ENCODE measurements around the gene FAM180A.

Gene FAM180A

DNA sequence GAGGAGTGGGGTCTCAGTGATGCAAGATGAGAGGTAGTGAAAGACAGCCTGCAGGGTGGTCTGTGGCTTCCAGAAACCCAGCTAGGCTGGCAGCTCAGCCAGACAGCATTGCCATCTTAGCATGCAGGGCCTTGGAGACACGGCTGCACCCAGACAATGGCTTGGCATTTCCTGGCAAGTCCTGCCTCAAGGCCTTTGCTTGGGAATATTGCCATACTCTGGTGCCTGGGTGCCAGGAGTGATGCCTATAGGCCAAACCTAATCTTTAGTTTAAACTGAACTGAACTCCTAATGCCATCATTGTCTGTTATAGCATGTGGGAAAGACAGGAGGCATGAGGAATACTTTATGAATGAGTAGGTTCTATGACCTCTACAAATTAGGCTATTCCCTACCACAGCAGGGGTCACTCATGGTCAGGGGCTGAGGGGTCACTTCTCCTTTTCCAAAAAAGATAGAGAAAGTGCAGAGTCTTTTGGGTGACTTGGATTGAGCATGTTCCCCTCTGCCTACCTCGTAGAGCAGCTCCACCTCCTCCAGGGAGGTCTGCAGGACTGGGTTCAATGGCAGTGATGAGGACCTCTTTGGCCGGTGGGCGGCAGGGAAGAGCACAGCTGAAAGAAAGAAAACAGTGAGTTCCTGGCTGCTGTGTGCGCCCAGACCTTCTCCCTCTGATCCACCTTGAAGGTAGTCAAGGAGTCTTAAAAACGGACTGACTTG lies 11.9 kb downstream of the FAM180A start:
- DNase-seq = no peak

DNA sequence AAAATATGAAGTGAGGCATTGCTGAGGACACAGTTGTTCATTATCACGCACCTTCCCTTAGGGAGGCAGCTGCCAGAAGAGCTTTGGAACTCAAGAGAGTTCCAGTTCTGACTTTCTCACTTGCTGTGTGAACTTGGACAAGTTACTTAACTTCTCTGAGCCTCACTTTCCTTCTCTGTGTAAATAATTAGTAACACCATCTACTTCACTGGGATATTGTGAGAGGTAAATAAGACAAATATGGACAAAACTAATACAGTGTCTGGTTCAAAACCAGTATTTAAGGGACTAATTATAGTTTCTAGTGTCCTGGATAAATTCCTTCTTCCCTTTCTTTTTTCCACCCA lies 14.3 kb downstream of the FAM180A start:
- no peak for DNase-seq

DNA sequence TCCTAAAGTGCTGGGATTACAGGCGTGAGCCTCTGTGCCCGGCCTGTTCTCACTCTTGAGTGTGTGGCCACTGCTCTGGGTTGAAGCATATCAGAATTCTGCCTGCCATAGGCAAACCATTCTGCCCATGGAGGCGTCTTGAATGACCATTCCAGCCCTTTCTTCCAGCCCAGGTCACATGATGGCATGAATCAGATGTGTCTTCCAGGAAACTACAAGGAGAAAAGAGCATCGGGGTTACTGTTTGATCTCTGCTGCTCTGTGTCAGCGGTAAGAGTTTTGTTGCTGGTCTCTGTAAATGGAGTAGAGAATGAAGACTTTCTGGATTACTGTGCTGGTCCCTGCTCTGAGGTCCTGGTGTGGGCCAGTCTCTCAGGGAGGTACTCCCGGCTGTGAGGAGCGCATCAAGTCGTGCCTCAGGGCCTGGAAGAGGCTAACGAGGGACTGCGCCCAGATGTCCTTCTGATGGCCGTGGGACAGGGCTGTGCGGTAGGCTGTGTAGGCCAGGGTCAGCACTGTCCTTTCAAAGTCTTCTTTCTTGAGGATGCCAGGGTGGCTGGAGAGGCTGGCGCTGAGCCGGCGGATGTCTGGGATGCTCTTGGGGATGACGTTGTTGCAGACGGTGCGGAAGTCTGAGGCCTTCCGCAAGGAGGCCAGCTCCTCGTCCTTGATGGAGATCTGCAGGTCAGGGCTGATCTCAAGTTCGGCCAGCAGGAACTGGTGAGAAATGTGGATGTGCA lies 14.8 kb downstream of the FAM180A start:
- no peak for DNase-seq

DNA sequence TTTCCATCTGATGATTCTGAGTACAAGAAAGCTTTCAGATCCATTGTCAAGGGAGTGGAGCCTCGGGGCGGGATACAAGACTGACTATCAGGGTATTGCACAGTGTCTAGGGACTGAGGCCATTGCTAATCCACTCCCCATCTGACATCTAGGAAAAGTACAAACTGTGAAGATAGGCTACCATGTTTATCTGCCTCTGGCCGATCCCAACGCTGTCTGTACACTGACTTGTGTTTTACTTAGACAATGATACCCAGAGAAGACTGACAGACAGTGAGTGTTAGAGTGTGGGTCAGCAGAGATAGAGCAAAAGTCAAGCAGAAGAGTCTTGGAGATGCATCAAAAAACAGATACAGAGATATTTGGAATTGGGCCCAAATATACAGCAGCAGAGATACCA lies 17.5 kb downstream of the FAM180A start:
- DNase-seq = no peak

DNA sequence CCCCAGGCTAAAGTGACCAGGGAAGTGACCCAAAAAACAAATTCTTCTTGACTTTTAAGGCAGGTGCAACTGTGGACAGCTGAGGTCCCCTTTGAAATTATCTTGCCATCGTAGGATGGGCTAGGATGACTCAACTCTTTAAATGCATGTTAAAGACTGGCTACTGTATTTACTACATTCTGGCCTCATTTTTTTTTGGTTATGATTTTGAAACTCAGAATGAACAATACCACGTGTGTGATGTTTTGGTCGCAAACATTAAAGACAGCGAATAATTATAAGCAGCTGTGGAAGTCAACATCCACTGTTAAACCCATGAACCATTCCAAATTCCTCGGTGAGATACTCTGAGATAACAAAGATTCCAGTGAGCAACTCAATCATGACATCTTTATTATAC lies 19.4 kb downstream of the FAM180A start:
- DNase-seq = no peak

DNA sequence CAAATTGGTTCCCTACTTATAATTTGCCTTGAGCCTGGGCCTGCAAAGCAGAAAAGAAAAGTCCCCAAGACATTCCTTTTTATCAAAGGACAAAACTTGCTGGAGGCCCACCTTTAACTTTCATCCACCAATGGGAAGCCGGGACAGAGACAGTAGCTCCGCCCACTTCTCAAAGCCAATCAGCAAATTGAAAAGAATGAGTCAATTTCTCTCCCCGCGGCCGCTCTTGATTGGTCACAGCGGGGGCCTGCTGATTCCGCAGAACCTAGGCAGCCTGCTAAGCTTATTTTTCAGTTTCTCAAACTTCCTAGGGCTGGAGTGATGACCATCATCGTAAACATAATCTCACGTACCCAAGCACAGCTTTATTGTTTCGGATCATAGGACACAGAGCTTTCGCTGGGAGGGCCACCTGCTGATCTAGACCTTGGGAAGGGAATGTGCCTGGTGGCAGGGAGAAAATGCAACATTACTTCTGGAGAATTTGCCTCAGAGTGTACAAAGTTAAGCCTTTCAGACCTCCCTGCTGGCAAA lies 20.4 kb downstream of the FAM180A start, which contains the start of gene SLC13A4:
TSS of gene SLC13A4 (minus strand) at position 51 of the 534 bp plus-strand sequence. CDS start 690 bp downstream, outside the sequence.
- no peak for DNase-seq

DNA sequence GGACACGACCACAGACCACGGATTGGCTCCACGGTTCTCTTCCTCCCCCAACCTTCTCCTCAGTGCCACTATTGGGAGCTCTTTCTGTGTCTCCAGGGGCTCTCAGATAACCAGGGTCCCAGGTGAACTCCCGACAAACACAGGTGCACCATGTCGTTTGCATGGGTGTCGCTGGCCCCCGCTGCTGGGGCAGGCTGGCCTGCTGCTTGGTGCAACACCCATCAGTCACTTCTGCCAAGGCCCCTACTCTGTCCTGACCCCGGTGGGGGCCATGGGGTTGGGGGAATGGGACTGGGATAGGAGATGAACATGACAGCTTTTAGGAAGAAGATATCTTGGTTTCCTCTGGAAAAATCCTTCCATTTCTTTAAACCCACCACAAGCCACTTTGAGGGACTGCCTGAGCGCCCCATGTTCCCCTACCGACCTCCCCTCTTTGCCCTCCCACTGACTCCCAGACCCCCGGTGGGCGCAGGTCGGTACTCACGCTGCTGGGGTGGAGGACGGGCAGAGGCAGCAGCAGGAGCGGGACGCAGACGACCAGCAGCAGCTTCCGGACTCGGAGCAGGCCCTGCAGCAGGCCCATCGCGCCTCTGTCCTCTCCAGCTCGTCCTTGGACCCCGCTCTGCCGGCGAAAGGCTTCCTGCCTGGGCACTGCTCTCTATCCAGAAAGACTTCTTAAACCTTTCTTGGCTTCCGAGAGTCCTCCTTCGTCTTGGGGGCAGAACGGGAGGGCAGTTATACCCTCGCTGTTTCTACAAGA lies 21.5 kb downstream of the FAM180A start:
- DNase-seq = no peak

DNA sequence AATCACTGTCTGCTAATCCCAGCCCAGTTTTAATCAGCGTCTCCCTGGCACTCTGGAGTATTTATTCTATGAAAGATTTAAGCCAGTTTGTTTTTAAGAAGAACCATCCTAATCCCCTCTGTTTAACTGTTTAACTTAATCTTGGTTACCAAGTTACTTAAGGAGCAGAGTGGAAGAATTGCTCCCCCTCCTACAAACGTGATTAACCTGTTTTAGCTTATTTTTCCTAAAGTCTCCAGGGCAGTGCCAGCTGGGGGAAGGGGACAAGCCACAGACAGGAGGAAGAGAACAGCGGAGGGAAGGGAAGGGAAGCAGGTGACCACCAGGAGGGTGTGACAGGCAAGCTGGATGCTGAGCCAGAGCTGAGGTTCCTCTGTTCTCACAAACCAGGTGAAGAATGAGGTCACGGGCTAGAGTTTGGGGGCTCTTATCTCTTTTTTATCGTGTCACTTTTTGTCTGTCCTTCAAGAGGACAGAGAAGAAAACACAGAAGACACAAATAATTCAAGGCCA lies 22.3 kb downstream of the FAM180A start:
- DNase-seq = no peak

DNA sequence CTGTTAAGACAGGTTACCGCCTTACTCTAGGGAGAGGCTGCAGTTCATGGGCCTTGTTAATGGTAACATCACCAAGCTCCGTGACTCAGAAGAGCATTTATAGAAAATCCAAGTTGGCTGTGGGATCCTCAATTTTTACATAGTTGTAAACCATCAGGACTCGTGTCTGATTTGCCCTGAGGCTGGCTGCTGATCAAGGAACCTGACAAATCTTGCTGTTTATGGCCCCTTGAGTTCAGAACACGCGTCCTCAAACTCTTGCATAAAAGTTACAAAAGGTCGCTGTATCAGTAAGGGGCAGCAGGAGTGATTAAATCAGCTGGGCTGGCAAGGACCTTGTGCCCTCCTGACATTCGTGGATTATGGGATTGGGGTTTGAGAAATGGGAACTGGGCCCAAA lies 25.2 kb downstream of the FAM180A start:
- no peak for DNase-seq

DNA sequence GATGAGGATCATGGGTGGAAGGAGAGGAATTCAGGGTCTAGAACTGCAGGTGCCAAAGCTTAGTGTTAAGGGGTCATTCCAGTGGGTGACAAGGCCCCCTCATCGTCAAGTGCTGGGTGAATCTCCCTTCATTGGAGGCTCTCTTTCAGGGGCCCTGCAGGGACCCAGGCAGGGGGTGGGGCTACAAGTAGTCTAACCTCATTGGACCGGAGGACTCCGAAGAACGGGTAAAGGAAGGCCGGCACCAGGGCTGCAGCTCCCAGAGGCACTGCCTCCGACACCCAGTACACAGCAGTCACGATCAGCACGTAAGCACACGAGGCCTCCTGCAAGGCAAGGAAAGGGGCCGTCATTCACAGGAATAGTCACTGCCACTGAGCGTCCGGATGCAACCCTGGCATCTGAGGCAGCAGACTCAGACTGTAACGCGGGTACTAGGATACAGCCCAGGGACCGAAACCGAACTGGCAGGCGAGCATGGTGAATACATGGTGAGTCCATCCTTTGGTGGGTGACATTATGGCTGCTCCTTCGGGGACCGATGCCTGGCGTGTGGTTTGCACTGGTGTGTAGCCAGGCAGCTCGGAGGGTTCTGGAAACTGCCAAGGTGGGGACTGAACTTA lies 27.3 kb downstream of the FAM180A start:
- no peak for DNase-seq

DNA sequence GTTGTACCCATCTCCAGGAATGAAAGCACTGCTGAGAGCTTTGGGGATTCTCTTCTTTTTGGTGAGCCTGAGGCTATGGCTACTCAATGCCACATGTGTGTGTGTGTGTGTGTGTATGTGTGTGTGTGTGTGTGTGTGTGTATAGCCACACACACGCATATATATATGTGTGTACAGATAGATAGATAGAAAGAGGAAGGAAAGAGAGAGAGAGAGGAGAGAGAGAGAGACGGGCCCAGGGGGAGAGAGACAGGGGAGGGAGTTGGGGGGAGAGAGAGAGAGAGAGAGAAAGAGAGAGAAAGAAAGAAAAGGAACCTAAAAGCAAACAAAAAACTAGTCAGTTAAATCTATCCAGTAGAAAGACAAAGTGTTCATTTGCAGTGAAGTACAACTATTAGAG lies 28.9 kb downstream of the FAM180A start:
- no peak for DNase-seq

DNA sequence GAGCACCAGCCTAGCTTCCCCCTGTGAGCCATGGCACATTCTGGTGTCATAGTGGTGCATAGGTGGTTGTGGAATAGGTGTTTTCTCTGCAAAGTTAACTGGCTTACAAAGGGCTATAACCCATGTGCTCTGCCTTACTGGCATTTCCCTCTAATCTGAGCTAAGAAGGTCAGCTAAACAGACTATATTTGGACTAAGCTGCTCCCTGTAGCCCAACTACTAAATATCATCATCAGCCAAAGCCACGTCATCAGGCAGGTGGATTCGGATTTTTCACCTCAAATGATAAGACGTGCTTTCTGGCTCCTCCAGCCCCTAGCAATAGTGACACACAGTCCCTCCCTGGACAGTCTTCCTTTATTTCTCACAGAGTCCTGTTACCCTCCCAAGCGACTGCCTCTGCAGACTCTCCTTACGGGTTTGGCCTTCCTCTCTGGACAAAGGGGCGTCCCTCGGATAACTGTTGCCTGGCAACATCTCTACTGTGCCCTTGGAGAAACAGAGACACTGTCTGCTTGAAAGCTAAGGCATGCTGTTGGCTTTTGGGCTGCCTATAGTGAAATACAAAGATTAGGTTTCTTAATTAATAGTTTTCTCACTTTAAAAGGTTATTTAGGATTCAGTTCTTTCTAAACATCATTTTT lies 29.7 kb downstream of the FAM180A start:
- DNase-seq = no peak

DNA sequence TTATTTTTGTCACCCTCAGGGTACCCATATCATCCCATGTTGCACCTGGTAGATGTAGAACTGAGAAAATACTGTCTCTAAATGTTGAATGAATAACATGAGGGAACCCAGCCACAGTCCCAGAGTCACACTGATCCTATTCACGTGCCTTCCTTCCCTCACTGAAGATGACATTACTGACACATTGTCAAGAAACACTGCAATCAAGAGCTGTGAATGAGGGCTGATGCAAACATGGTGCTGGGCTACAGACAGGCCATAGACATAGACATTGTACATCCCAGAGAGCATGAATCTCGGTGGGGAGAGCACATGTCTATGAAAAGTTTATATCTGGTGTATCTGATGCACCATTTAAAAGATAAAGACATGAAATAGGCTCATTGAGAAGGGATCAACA lies 30.4 kb downstream of the FAM180A start:
- no peak for DNase-seq

DNA sequence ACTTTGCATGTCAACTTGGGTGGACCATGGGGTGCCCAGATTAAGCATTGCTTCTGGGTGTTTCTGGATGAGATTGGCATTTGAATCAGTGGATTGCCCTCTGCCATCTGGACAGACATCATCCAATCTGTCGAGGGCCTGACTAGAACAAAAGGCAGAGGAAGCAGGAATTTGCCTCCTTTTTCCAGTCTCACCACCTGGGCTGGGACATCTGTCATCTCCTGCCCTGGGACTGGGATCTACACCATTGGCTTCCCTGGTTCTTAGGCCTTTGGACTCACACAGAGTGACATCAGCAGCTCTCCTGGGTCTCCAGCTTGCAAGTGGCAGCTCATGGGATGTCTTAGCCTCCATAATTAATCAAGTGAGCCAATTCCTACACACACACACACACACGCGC lies 30.9 kb downstream of the FAM180A start:
- no peak for DNase-seq

DNA sequence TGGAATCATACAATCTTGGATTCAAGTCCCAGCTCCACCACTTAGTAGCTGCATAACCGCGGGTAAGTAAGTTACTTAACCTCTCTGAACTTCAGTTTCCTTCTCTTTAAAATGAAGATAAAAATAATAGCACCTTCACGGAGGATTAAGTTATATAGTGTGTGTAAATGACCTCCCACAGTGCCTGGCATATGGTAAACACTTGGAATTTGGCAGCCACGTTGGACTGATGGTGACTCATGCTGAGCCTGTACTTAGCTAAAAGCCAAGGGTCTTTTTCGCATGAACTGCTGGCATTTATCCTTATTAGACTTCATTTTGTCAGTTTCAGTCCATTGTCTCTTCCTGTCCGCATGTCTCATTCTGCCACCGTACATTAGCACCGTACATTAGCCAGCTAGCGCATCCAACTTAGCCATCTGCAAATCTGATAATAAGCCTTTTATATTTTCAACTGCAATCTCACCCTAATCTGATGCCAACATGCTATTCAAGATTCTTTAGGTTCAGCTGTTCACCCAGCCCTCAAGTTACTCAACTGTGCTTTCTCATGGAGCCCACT lies 31.9 kb downstream of the FAM180A start:
- DNase-seq = no peak

DNA sequence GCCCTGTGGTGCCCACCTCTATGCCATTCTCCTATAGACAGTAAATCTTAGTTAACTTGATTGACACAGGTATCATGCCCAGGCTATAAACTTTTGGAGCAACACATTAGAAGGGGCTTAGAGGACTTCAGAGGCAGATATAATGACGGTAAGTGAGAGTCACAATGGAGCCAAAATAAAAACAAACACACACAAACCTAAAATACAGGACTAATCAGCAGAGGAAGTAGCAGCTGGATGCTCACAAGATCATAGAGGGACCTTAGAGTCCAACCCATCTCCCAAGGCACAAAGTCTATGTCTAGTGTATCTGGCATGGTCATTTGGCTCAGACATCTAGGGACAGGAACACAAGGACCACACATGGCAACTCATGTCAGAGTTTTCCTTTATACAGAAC lies 32.9 kb downstream of the FAM180A start:
- DNase-seq = no peak

DNA sequence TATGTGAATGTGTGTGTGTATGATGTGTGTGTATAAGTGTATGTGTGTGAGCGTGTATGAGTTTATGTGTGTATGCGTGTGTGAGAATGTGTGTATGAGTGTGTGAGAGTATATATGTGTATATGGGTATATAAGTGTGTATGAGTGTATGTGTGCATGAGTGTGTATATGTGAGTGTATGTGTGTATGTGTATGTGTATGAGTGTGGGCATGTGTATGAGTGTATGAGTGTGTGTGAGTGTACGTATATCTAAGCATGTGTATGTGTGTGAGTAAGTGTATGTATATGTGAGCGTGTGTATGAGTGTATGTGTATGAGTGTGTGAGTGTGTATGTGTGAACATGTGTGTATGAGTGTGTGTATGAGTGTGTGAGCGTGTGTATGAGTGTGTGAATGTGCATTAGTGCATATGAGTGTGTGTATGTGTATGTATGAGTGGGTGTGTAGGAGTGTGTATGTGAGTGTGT lies 33.5 kb downstream of the FAM180A start:
- no peak for DNase-seq

DNA sequence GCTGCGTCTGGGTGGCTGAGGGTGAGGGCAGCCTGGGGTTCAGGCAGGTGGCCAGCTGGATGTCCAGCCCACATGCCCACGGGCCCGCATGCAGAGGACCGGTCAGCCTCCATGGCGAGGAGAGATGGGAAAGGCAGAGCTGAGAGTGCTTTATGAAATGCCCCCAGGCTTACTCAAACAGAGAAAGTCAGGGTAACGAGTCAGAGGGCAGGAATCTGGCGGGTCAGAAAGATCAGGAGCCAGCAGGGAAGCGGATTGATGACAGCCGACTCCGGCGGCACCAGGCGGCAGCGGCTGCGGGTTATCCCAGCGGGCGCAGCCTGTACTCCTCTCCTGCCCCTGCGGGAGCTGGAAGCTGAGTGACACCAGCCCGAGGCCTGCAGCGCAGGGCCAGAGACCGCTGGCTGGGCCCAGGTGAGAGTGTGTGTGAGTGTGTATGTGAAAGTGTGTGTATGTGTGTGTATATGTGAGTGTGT lies 34.0 kb downstream of the FAM180A start:
- DNase-seq = no peak

DNA sequence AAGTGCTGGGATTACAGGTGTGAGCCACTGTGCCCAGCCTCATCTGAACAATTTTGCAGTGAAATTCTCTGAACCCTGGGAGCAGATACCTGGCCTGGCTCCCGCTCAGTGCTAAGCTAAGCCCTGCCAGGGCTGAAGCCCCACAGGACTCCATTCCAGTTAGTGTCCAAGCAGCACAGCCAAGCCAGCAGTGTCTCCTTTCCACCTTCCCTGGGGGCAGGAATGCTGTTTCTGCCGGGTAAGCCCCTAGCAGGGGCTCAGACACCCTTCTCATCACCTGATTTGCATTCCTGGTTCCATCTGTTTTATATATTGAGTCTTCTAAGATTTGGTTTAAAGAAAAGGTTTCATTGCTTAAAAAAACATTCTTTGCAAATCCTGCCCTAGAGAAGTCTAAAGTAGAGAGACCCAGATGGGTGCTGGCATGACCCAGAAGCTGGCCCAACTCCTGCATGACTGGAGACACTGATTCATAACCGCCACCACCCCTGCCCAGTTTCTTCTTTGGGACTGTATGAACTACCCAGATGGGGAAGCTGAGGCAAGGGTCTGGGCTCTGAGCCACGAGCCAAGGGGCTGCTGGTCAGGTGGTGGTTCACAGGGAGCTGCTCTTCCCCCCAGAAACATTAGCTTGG lies 34.7 kb downstream of the FAM180A start:
- DNase-seq = no peak

DNA sequence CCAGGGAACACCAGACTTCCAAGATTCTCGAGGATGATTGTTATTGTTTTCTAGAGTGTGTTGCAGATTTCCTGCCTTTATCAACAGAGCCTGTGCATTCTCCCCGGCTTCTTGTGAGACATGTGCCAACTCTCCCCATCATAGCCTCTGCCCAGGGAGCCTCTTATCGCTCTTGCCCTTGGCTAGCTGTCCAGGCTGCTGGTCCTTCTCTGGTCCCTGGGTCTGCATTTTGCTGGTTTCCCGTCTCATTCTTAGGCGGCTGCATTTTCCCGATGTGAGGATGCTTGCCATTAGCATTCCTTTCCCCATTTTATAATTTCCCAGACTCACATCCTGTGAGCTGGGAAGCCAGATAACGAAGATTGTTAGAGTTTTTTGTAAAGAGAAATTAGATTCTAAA lies 35.8 kb downstream of the FAM180A start:
- no peak for DNase-seq

DNA sequence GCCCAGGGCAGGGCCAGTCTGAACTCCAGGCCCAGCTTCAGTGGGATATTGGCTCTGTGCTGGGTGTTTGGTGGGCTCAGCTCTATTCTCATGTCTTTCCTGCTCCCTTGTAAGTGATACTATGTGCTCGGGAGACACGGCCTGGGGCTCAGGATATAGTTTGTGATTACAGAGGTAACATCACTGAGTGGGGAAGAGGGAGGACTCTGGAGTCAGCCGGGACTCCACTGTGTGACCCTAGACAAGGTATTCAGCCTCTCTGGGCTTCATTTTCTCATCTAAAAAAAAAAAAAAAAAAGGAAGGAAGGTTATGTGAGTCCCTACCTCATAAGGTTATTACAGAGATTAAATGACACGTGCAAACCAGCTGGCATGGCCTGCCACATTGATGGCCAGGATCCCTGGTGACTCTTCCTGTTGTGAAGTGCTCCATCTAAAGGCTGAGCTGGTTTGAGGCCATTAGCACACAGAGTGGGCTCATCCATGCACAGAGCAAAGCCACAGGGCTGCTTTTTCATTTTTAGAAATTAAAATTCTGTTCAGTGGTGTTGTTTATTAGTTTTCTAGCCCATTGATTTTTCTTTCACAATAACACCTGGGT lies 36.3 kb downstream of the FAM180A start:
- no peak for DNase-seq

Data from activated effector memory CD4-positive, alpha-beta T cell treated with Interleukin-2 at 50 U/mL for 16 hours (primary cell).